Measurements from ENCODE around the gene SYN1.

The SYN1 gene

GRCh38 chrX:47593522-47593921, 26.1 kb downstream of the SYN1 start:
- no peak for DNase-seq

GRCh38 chrX:47590984-47591383, 28.7 kb downstream of the SYN1 start:
- DNase-seq: no peak

GRCh38 chrX:47587906-47588735, 31.5 kb downstream of the SYN1 start:
- no peak for DNase-seq

GRCh38 chrX:47587091-47587891, 32.4 kb downstream of the SYN1 start:
- DNase-seq: no peak

- no peak for DNase-seq
Measured at GRCh38 chrX:47586043-47586787, 33.4 kb downstream of the SYN1 start.

GRCh38 chrX:47585273-47585672, 34.4 kb downstream of the SYN1 start:
- no peak for DNase-seq

- DNase-seq: no peak
Measured at GRCh38 chrX:47584714-47585113, 34.9 kb downstream of the SYN1 start.

GRCh38 chrX:47583240-47583861, 36.3 kb downstream of the SYN1 start:
- DNase-seq: no peak

GRCh38 chrX:47581731-47582647, 37.7 kb downstream of the SYN1 start, which contains the start of gene TIMP1:
Gene TIMP1, plus strand, starts transcription at chrX:47582436. Its CDS starts 980 bp downstream, at chrX:47583416.
- peak; percentile 80 to 82 for DNase-seq

- no peak for DNase-seq
Measured at GRCh38 chrX:47579537-47579936, 40.1 kb downstream of the SYN1 start.

GRCh38 chrX:47578692-47579091, 41.0 kb downstream of the SYN1 start:
- DNase-seq: no peak

- no peak for DNase-seq
Measured at GRCh38 chrX:47577901-47578300, 41.8 kb downstream of the SYN1 start.

- no peak for DNase-seq
Measured at GRCh38 chrX:47577424-47577823, 42.2 kb downstream of the SYN1 start.

- no peak for DNase-seq
Measured at GRCh38 chrX:47576021-47576898, 43.4 kb downstream of the SYN1 start.

- no peak for DNase-seq
Measured at GRCh38 chrX:47574547-47575301, 44.9 kb downstream of the SYN1 start.

GRCh38 chrX:47574076-47574546, 45.5 kb downstream of the SYN1 start:
- no peak for DNase-seq

GRCh38 chrX:47573341-47574075, 46.1 kb downstream of the SYN1 start:
- no peak for DNase-seq

- DNase-seq: no peak
Measured at GRCh38 chrX:47572773-47573340, 46.8 kb downstream of the SYN1 start.

GRCh38 chrX:47571896-47572295, 47.8 kb downstream of the SYN1 start:
- no peak for DNase-seq
